Measurements from ENCODE around the gene TULP4. TPM values are rescaled to one million over a fixed set of nuclear protein-coding genes. Genes with fewer than 3 reads are reported as not detected.
"Not testable (repeated sequence)": the region's sequence is repeated elsewhere in the genome, so short reads cannot be mapped to it uniquely, and the experiment has no call there.

Gene TULP4
- total and polyA plus RNA-seq, 4 experiments from 2014 or later: 14.8 to 94.1 (median 63.6) TPM

- Histone ChIP-seq H3K27me3 (ENCODE audit: insufficient read depth, low read length) (no peaks in the 10 kb centered on the region), H3K36me3 (ENCODE audit: insufficient read depth, low read length) (no peaks in the 10 kb centered on the region), H3K27ac (ENCODE audit: low read depth, low read length) (no peak overlapping the region), H3K4me1 (ENCODE audit: insufficient read depth, low read length) (no peaks in the 10 kb centered on the region), H3K4me3 (ENCODE audit: low read length in 2 of 2) (no peak overlapping the region), H3K9me3 (ENCODE audit: control insufficient read depth in 1 of 2, low read length in 2 of 2) (no peaks in the 10 kb centered on the region)
- H3K4me1 Mint-ChIP-seq: peaks cover 0 to 4% (median 0%) of the 10 kb centered on the region in 4 donors
- H3K36me3 Mint-ChIP-seq: no peaks in the 10 kb centered on the region
- ChIA-PET POLR2A (ENCODE audit: partially characterized antibody) (no interaction called here), CTCF (ENCODE audit: partially characterized antibody) (interaction anchor here (1.0 to 1.3 kb wide), 2 partner anchors 14 to 15 kb away, joined by 3 to 4 read pairs; no protein-coding TSS in a partner anchor)
- H3K27ac Mint-ChIP-seq: no peak overlapping the region
- H3K9me3 Mint-ChIP-seq: no peaks in the 10 kb centered on the region
- peaks cover 0 to 3% of the 10 kb centered on the region in 2 donors for H3K27me3 Mint-ChIP-seq
- no peak overlapping the region for H3K4me3 Mint-ChIP-seq
- intact Hi-C loops (cut with micrococcal nuclease): no loop called here
- DNase-seq: no peak
These were observed 240.5 kb downstream of the TULP4 start for GRCh38 chr6:158552796-158553138.

DNA sequence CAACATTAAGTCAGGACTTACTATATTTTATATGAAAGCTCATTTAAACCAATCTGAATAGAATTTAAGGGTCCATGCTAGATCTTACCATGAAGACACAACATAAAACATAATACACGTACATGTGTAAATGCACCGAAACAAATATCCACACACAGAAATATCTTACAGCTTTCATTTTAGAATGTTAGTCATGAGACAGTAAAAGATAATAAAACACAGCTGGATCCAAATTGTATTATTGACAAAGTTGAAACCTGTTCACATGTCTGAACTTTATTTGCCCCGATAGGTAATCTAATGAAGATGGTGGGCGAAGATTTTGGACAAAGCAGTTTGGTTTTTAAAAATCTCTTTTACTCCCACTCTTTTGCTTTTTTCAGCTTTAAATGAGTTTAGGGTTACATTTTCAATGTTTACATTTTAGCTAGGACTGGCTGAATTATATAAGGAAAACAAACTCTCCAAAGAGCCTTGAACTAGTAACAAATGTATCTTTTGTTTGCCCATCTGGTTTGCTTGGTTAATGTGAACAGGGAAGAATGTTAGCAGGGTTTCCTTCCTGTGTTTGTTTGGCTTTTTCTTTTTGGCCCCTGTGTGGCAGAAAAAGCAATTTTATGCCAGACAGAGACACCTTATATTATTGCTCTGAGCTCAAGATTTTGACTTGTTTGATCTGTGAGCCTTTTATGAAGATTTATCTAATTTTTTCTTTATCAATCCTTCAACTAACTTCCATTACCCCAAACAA lies 242.5 kb downstream of the TULP4 start:
- Histone ChIP-seq H3K4me3 (ENCODE audit: low read length in 2 of 2) (no peak overlapping the region), H3K27ac (ENCODE audit: low read depth, low read length) (no peak overlapping the region), H3K36me3 (ENCODE audit: insufficient read depth, low read length) (no peaks in the 10 kb centered on the region), H3K4me1 (ENCODE audit: insufficient read depth, low read length) (peaks cover 7% of the 10 kb centered on the region), H3K27me3 (ENCODE audit: insufficient read depth, low read length) (no peaks in the 10 kb centered on the region), H3K9me3 (ENCODE audit: control insufficient read depth in 1 of 2, low read length in 2 of 2) (no peaks in the 10 kb centered on the region)
- H3K4me1 Mint-ChIP-seq: peaks cover 3 to 8% (median 6%) of the 10 kb centered on the region in 4 donors
- no peak for DNase-seq
- H3K27me3 Mint-ChIP-seq: peaks cover 0 to 3% of the 10 kb centered on the region in 2 donors
- no peak overlapping the region for H3K27ac Mint-ChIP-seq
- no peak overlapping the region for H3K4me3 Mint-ChIP-seq
- intact Hi-C loops (cut with micrococcal nuclease): no loop called here
- no peaks in the 10 kb centered on the region for H3K36me3 Mint-ChIP-seq
- peaks cover 0 to 2% (median 0%) of the 10 kb centered on the region in 8 donors for H3K9me3 Mint-ChIP-seq
- POLR2A ChIA-PET (ENCODE audit: partially characterized antibody): interaction anchor here (1.0 kb wide), 1 partner anchor 12 kb away, joined by 3 read pairs; no protein-coding TSS in a partner anchor
- CTCF ChIA-PET (ENCODE audit: partially characterized antibody): interaction anchor here (1.5 to 1.6 kb wide), 2 partner anchors 105 to 334 kb away, joined by 3 to 5 read pairs; no protein-coding TSS in a partner anchor

GRCh38 chr6:158556113-158556512 lies 243.8 kb downstream of the TULP4 start:
- peaks cover 0 to 2% of the 10 kb centered on the region in 2 donors for H3K27me3 Mint-ChIP-seq
- Histone ChIP-seq H3K36me3 (ENCODE audit: insufficient read depth, low read length) (no peaks in the 10 kb centered on the region), H3K4me1 (ENCODE audit: insufficient read depth, low read length) (peaks cover 11% of the 10 kb centered on the region), H3K27ac (ENCODE audit: low read depth, low read length) (no peak overlapping the region), H3K9me3 (ENCODE audit: control insufficient read depth in 1 of 2, low read length in 2 of 2) (no peaks in the 10 kb centered on the region), H3K4me3 (ENCODE audit: low read length in 2 of 2) (no peak overlapping the region), H3K27me3 (ENCODE audit: insufficient read depth, low read length) (no peaks in the 10 kb centered on the region)
- H3K9me3 Mint-ChIP-seq: peaks cover 0 to 2% (median 0%) of the 10 kb centered on the region in 8 donors
- DNase-seq: no peak
- no peak overlapping the region for H3K27ac Mint-ChIP-seq
- POLR2A ChIA-PET (ENCODE audit: partially characterized antibody): no interaction called here
- H3K4me1 Mint-ChIP-seq: peaks cover 4 to 14% (median 10%) of the 10 kb centered on the region in 4 donors
- intact Hi-C loops (cut with micrococcal nuclease): no loop called here
- H3K36me3 Mint-ChIP-seq: peaks cover 0 to 3% of the 10 kb centered on the region in 2 donors
- no peak overlapping the region for H3K4me3 Mint-ChIP-seq
- CTCF ChIA-PET (ENCODE audit: partially characterized antibody): no interaction called here

DNA sequence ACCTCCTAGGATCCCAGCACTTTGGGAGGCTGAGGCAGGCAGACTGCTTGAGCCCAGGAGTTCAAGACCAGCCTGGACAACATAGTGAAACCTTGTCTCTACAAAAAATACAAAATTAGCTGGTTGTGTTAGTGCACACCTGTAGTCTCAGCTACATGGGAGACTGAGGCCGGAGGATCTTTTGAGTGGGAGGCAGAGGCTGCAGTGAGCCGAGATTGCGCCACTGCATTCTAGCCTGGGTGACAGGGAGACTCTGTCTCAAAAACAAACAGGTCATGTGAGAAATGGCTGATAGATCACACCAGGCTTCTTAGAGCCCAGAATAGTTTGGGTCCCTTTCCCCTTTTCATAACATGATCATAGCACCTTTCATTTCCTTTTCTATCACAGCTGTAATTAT lies 244.8 kb downstream of the TULP4 start:
- intact Hi-C loops (cut with micrococcal nuclease); H3K9me3 Mint-ChIP-seq; H3K4me3 Mint-ChIP-seq; H3K36me3 Mint-ChIP-seq; H3K27me3 ChIP-seq (ENCODE audit: insufficient read depth, low read length); DNase-seq; H3K4me3 ChIP-seq (ENCODE audit: low read length in 2 of 2); H3K9me3 ChIP-seq (ENCODE audit: control insufficient read depth in 1 of 2, low read length in 2 of 2); H3K36me3 ChIP-seq (ENCODE audit: insufficient read depth, low read length); H3K27ac ChIP-seq (ENCODE audit: low read depth, low read length); H3K27me3 Mint-ChIP-seq: not testable (repeated sequence)
- H3K4me1 ChIP-seq (ENCODE audit: insufficient read depth, low read length): peaks cover 21% of the 10 kb centered on the region
- Mint-ChIP-seq H3K4me1 (peaks cover 14 to 24% (median 20%) of the 10 kb centered on the region in 4 donors), H3K27ac (peak overlapping the region in 2 of 7 donors; percentile 29 to 82)
- CTCF ChIA-PET (ENCODE audit: partially characterized antibody): interaction anchor here (1.4 to 2.4 kb wide), 2 partner anchors 38 to 336 kb away, joined by 4 to 11 read pairs; no protein-coding TSS in a partner anchor
- POLR2A ChIA-PET (ENCODE audit: partially characterized antibody): interaction anchor here (0.8 to 3.0 kb wide), 2 partner anchors 9 to 11 kb away, joined by 3 to 26 read pairs; no protein-coding TSS in a partner anchor

- H3K36me3 ChIP-seq (ENCODE audit: insufficient read depth, low read length): no peaks in the 10 kb centered on the region
- no peak overlapping the region for H3K27ac ChIP-seq (ENCODE audit: low read depth, low read length)
- no peak overlapping the region for H3K4me3 ChIP-seq (ENCODE audit: low read length in 2 of 2)
- no peaks in the 10 kb centered on the region for H3K27me3 ChIP-seq (ENCODE audit: insufficient read depth, low read length)
- Mint-ChIP-seq H3K27ac (peak overlapping the region in 3 of 7 donors; percentile 5 to 73 (median 64)), H3K4me1 (peaks cover 19 to 31% (median 28%) of the 10 kb centered on the region in 4 donors), H3K9me3 (peaks cover 0 to 2% (median 0%) of the 10 kb centered on the region in 8 donors), H3K4me3 (peak overlapping the region in 4 of 8 donors; percentile 12 to 74 (median 44)), H3K27me3 (no peaks in the 10 kb centered on the region), H3K36me3 (peaks cover 0 to 5% of the 10 kb centered on the region in 2 donors)
- H3K4me1 ChIP-seq (ENCODE audit: insufficient read depth, low read length): peaks cover 29% of the 10 kb centered on the region
- no peak for DNase-seq
- intact Hi-C loops (cut with micrococcal nuclease): loop anchor here (2.0 kb wide), 2 partner anchors 21 to 325 kb away; no protein-coding TSS in a partner anchor
- ChIA-PET CTCF (ENCODE audit: partially characterized antibody) (interaction anchor here (0.8 to 2.4 kb wide), 3 partner anchors 11 to 337 kb away, joined by 3 to 11 read pairs (median 4); no protein-coding TSS in a partner anchor), POLR2A (ENCODE audit: partially characterized antibody) (interaction anchor here (0.8 to 3.0 kb wide), 2 partner anchors 8 to 10 kb away, joined by 3 to 26 read pairs; no protein-coding TSS in a partner anchor)
- H3K9me3 ChIP-seq (ENCODE audit: control insufficient read depth in 1 of 2, low read length in 2 of 2): no peaks in the 10 kb centered on the region
These were observed 245.7 kb downstream of the TULP4 start for GRCh38 chr6:158557927-158558326.

DNA sequence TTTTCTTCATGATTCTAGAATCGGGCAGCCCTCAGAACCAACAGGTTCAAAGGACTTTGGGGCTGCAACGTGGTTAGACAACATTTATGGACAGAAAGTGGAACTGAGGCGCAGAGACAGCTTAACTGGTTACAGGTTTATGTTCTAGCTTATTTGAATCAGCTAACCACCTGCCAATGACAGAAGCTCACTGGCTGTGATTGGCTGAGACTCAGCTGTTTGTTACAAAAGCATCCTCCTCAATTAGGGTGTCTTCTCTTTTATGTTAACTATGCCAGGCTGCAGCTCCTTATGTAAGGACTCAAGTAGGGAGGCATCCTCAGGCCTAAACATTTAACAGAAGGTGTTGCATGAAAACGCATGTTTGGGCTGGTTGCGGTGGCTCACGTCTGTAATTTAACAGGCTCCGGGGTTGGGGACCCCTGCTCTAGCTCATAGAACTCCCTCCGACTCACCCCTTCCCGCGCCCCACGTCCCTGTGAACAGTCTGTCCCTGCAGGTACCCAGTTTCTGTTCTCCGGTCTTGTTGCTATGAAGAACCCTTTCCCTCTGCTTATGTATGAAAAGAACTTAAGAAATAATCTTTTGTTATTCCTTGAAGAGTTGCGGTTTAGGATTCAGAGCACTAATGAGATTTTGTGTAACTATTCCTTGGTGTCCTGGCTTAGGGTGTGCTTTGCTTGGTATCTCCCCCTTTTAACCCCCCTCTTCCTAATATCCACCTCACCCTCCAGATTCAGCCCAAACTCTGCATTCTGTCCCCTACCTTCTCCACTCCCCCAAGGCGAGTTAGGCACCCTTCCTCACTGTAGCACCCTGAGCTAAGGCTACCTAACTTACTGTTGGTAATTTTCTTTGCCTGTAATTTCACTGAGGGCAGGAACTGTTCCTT lies 246.4 kb downstream of the TULP4 start:
- Histone ChIP-seq H3K27ac (ENCODE audit: low read depth, low read length) (no peak overlapping the region), H3K4me1 (ENCODE audit: insufficient read depth, low read length) (peaks cover 35% of the 10 kb centered on the region), H3K27me3 (ENCODE audit: insufficient read depth, low read length) (no peaks in the 10 kb centered on the region), H3K9me3 (ENCODE audit: control insufficient read depth in 1 of 2, low read length in 2 of 2) (no peaks in the 10 kb centered on the region), H3K4me3 (ENCODE audit: low read length in 2 of 2) (no peak overlapping the region), H3K36me3 (ENCODE audit: insufficient read depth, low read length) (no peaks in the 10 kb centered on the region)
- no peak for DNase-seq
- POLR2A ChIA-PET (ENCODE audit: partially characterized antibody): interaction anchor here (0.7 to 3.0 kb wide), 15 partner anchors 9 to 311 kb away, joined by 3 to 26 read pairs (median 3); partner anchors contain the start of gene DYNLT1
- Mint-ChIP-seq H3K9me3 (peaks cover 0 to 2% (median 0%) of the 10 kb centered on the region in 8 donors), H3K36me3 (peaks cover 0 to 5% of the 10 kb centered on the region in 2 donors), H3K4me1 (peaks cover 21 to 35% (median 31%) of the 10 kb centered on the region in 4 donors), H3K27me3 (no peaks in the 10 kb centered on the region), H3K4me3 (peak overlapping the region; percentile 61 to 82 (median 74)), H3K27ac (peak overlapping the region; percentile 19 to 90 (median 82))
- CTCF ChIA-PET (ENCODE audit: partially characterized antibody): interaction anchor here (0.8 to 2.4 kb wide), 7 partner anchors 10 to 344 kb away, joined by 3 to 11 read pairs (median 4); no protein-coding TSS in a partner anchor
- intact Hi-C loops (cut with micrococcal nuclease): loop anchor here (2.0 kb wide), 2 partner anchors 22 to 326 kb away; no protein-coding TSS in a partner anchor

Measured in CD4-positive, alpha-beta memory T cell (primary cell).